Cortex of kidney (tissue), 1 donor: Measurements from ENCODE around the gene KCNJ3.

Source experiments
- DNase-seq: peaks from one replicate; lab custom pipeline; 2025; lab: John Stamatoyannopoulos, UW

Gene KCNJ3

GRCh38 chr2:154707994-154708575 is 9.6 kb downstream of the KCNJ3 start:
- DNase-seq, result no peak

- no peak for DNase-seq
Measured at GRCh38 chr2:154709215-154709614, 10.7 kb downstream of the KCNJ3 start.

- no peak for DNase-seq
Measured at GRCh38 chr2:154710078-154710477, 11.6 kb downstream of the KCNJ3 start.

- no peak for DNase-seq
Measured at GRCh38 chr2:154710685-154711084, 12.2 kb downstream of the KCNJ3 start.

GRCh38 chr2:154713675-154714074 is 15.2 kb downstream of the KCNJ3 start:
- DNase-seq, result no peak

GRCh38 chr2:154720651-154721050 is 22.2 kb downstream of the KCNJ3 start:
- DNase-seq, result no peak

- DNase-seq, result no peak
Measured at GRCh38 chr2:154724194-154724797, 25.8 kb downstream of the KCNJ3 start.

- DNase-seq, result no peak
Measured at GRCh38 chr2:154740361-154740760, 41.9 kb downstream of the KCNJ3 start.

GRCh38 chr2:154758871-154759270 is 60.4 kb downstream of the KCNJ3 start:
- DNase-seq, result no peak

- no peak for DNase-seq
Measured at GRCh38 chr2:154762638-154763037, 64.1 kb downstream of the KCNJ3 start.

- DNase-seq, result no peak
Measured at GRCh38 chr2:154771664-154772284, 73.3 kb downstream of the KCNJ3 start.

GRCh38 chr2:154776825-154777224 is 78.3 kb downstream of the KCNJ3 start:
- no peak for DNase-seq

GRCh38 chr2:154794406-154794805 is 95.9 kb downstream of the KCNJ3 start:
- DNase-seq, result no peak

- DNase-seq, result no peak
Measured at GRCh38 chr2:154795651-154796050, 97.2 kb downstream of the KCNJ3 start.

- no peak for DNase-seq
Measured at GRCh38 chr2:154804451-154804850, 106.0 kb downstream of the KCNJ3 start.

- DNase-seq, result no peak
Measured at GRCh38 chr2:154813636-154814035, 115.1 kb downstream of the KCNJ3 start.

GRCh38 chr2:154814856-154815255 is 116.4 kb downstream of the KCNJ3 start:
- DNase-seq, result no peak

GRCh38 chr2:154825358-154825757 is 126.9 kb downstream of the KCNJ3 start:
- DNase-seq, result no peak

- no peak for DNase-seq
Measured at GRCh38 chr2:154826827-154827226, 128.3 kb downstream of the KCNJ3 start.

GRCh38 chr2:154827286-154827685 is 128.8 kb downstream of the KCNJ3 start:
- no peak for DNase-seq

GRCh38 chr2:154832711-154833110 is 134.2 kb downstream of the KCNJ3 start:
- no peak for DNase-seq

GRCh38 chr2:154836632-154837031 is 138.1 kb downstream of the KCNJ3 start:
- DNase-seq, result no peak

- DNase-seq, result no peak
Measured at GRCh38 chr2:154837035-154837434, 138.5 kb downstream of the KCNJ3 start.

GRCh38 chr2:154844513-154844912 is 146.0 kb downstream of the KCNJ3 start:
- no peak for DNase-seq
